GM21360 (cell line): ENCODE data around the gene CHMP3.
"Not testable (repeated sequence)": the region's sequence is repeated elsewhere in the genome, so short reads cannot be mapped to it uniquely, and the experiment has no call there.

Experiments
- ATAC-seq: cut with Tn5 transposase; IDR thresholded peaks from one replicate; pipeline ENCODE4 v1.9.1; 2021; ENCODE audit warnings: mild to moderate bottlenecking, moderate library complexity; ENCODE audit not compliant: unreplicated experiment

Gene CHMP3

DNA sequence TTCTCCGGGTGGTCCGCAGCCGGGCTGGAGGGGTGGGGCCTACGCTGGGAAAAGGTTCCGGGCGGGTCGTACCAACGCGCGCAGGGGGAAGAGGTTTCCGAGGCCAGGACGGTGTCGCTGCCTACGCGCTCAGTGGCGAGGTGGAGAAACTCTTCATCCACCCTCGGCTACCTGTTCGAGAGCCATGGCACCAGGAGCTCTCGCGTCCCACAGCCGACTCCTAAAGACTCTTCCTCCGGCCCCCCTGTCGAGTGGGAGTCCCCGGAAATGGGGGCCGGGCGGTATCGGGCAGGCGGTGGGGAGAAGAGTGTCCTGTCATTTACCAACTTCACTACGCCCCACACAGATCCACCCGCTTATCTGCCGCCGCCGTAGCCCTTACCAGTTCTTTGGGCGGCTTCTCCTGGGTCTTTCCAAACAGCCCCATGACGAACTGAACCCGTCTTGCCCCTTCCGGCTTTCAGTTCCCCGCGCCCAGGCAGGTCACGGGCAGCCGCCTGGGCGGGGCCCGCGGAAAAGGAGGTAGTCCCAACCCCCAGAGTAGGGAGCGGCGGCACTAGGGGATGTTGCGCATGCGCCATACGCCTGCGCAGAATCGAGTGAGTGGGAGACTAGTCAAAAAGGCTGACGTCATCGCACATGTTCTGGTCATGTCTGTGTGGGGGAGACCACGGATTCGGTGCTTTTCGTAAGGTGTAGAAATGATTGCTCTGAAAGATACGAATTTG, at the start of gene CHMP3:
Gene CHMP3 (minus strand): TSS at position 522 of the 728 bp plus-strand sequence. CDS start 95 bp downstream, at position 427.
- ATAC-seq: peak; percentile 85

DNA sequence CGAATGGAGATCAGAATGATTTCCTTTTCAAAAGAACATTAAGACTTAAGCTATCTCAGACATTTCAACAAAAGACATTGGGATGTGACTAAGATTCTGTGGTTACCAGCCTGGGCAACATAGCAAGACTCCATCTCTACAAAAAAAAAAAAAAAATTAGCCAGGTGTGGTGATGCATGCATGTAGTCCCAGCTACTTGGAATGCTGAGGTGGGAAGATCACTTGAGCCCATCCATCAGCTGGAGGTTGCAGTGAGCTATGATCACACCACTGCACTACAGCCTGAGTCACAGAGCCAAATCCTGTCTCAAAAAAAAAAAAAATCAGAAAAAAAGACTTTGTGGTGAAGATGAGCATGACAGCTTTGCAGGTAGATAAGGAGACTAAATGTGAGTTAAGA, 47.6 kb upstream of the CHMP3 start:
- ATAC-seq: no peak

DNA sequence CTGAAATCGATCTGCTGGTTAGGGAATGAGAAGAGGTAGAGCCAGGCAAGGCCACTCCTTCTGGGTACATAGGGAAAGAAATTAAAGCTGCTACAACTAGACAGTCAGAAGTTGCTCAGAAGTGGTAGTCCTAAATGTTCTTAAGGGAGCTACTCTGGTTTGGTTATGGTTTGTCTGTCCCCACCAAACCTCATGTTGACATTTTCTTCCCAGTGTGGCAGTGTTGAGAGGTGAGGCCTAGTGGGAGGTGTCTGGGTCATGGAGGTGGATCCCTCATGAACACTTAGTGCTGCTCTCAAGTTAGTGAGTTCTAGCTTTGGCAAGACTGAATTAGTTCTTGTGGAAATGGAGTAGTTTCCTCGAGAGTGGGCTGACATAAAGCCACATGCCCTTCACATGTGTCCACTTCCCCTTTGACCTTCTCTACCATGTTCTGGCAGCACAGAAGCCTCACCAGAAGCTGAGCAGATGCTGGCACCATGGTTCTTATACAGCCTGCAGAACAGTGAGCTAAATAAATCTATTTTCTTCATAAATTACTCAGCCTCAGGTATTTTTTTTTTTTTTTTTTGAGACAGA, 45.7 kb upstream of the CHMP3 start:
- no peak for ATAC-seq

- ATAC-seq: no peak
Observed at GRCh38 chr2:86603905-86604304, 40.7 kb upstream of the CHMP3 start.

DNA sequence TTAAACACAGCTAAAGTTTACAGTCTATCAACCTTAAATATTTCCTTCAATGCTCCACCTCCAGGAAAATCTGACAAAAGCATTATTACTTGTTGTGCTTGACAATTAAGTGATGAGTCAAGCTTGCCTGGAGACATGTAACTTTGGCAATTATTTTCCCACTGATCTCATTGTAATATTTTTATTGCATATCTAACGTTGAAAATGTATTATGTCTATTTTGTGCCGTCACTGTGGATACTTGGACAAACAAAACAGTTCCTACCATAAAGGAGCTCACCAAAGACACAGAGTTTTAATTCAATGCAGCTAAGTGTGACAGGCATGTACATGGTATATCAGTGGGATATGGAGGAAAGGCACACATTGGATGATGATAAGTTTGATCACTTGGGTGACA, 35.7 kb upstream of the CHMP3 start:
- no peak for ATAC-seq

- ATAC-seq: no peak
Observed at GRCh38 chr2:86596118-86596517, 32.9 kb upstream of the CHMP3 start.

- ATAC-seq: no peak
Observed at GRCh38 chr2:86593266-86593665, 30.0 kb upstream of the CHMP3 start.

GRCh38 chr2:86592547-86593230, 29.4 kb upstream of the CHMP3 start:
- no peak for ATAC-seq

DNA sequence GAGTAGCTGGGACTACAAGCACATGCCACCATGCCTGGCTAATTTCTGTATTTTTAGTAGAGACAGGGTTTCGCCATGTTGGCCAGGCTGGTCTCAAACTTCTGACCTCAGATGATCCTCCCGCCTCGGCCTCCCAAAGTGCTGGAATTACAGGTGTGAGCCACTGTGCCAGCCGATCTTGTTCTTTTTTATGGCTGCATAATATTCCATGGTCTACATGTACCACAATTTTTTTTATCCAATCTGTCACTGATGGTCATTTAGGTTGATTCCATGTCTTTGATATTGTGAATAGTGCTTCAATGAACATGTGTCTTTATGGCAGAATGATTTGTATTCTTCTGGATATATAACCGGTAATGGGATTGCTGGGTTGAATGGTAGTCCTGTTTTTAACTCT, 26.5 kb upstream of the CHMP3 start:
- ATAC-seq: not testable (repeated sequence)

DNA sequence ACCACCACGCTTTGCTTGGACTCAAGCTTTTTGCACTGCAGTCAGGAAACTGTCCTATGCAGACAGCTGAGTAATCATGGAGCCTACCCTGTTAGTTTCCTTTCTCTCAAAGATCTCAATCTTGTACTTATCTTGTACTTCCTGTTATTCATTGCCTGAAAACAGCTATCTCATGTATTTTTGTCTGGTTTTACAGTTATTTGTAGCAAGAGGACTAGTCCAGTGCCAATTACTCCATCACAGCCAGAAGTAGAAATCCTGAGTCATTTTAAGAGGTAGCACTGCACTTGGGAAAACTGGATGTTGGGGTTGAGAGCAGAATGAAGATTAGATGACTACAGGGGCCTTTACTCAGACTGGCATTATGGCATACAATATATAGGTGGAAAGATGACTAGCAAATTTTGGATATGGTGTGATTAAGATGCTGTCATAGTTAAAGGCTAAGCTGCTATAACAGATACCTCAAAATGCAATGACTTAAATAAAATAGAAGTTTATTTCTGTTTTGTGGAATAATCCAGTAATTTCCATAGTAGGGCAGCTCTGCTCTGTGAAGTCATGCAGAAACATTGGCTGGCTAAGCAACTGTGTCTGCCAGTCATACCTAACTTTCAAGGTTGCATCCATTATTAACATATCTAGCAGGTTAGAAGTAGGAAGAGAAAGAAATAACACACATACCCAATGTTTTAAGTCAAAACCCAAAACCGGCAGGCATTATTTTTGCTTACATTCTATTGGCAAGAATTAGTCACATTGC, 21.1 kb upstream of the CHMP3 start:
- no peak for ATAC-seq

DNA sequence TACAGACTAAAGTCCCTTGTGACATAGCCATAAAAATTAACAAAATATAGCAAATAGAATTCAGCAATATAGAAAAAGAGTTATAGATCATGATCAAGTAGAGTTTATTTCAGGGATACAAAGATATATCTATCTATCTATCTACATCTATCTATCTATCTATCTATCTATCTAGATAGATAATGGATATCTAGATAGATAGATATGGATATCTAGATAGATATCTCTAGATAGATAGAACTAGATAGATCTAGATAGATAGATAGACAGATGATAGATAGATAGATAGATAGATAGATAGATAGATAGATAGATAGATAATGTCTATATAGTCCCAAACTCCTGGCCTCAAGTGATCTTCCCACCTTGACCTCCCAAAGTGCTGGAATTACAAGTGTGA, 17.3 kb upstream of the CHMP3 start:
- ATAC-seq: no peak

DNA sequence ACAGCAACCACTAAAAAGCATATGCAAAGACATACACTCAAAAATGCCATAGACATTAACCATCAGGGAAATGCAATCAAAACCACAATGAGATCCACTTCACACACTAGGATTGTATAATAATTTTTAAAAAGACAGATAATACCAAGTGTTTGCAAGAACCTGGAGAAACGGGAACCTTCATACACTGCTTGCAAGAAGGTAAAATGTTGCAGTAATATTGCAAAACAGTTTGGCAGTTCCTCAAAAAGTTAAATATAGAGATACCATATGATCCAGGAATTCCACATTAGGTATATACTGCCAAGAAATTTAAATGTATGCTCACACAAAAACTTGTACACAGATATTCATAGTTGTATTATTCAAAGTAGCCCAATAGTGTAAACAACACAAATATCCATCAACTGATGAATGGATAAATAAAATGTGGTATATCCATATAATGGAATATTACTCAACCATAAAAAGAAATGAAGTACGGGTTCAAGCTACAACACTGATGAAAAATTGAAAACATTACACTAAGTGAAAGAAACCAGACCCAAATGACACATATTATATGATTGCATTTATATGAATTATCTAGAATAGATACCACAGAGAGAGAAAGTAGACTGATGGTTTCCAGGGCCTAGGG, 14.7 kb upstream of the CHMP3 start:
- ATAC-seq: no peak

DNA sequence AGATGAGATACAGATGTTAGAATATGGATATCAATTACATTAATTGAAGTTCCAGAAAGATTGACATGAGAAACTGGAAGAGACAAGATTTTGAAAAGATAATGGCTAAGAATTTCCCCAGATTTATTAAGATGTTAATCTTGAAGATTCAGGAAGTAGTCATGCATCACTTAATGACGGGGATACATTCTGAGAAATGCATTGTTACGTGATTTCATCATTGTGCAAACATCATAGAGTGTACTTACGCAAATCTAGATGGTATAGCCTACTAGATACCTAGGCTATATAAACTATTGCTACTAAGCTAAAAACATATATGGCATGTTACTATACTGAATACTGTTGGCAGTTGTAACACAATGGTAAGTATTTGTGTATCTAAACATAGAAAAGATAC, 6.8 kb upstream of the CHMP3 start:
- no peak for ATAC-seq

- no peak for ATAC-seq
Observed at GRCh38 chr2:86566821-86567190, 3.6 kb upstream of the CHMP3 start.

GRCh38 chr2:86566158-86566820, 3.0 kb upstream of the CHMP3 start:
- ATAC-seq: no peak

DNA sequence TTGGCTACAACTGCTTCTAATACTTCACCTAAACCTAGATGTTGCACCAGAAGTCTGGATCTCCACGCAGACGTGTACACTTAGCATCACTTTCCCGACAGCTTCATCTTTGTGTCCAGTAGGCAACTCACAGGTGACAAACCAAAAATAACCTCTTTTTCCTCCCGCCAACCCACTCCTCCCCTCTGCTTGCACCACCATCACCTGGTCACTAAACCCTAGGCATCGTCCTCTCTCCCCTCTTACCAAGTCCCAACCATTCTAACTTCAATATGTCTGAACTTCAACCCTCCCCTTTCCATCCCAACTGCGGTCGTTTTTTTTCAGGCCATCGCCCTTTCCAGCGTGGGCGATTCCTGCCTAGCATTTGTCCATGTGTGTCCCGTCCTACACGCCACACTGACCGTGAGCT, 413 bp upstream of the CHMP3 start:
- ATAC-seq: no peak

DNA sequence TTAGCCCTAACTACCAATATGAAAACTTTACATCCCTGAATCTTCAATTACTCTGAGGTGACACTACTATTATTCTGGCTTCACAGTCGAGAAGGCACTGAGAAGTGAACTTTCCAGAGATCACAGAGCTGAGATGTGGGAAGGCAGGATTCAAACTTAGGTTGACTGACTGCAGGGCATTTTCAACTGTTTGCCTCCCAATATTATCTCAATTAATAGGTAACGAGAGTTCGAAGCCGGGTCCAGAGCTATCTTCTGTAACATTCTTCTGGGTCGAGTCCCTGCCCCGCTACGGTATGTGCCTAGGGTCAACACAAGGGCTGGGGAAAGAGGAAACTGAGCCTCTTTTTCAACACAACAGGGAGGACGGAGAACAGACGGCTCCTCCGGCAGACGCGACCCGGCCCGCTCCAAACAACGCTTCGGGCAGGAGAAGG, 740 bp downstream of the CHMP3 start:
- ATAC-seq: no peak

DNA sequence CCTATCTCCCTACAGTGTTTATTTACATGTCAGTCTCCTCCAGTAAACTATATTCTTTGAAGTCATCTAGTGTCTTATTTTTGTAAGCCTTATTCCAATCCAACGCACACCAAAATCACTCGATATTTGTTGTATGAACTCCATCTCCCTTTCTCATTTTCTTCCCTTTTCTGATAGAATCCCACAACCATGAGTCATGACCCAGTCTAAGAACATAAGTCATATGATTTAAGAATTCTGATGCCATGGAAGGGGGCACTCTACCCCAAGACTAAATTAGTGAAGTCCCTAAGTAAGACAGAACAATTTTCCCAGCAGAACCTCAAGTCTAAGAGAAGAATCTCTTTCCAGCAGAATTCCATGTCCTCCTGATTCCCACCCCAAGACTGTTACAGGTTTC, 5.4 kb downstream of the CHMP3 start:
- ATAC-seq: no peak

- no peak for ATAC-seq
Observed at GRCh38 chr2:86556508-86556907, 6.7 kb downstream of the CHMP3 start.

DNA sequence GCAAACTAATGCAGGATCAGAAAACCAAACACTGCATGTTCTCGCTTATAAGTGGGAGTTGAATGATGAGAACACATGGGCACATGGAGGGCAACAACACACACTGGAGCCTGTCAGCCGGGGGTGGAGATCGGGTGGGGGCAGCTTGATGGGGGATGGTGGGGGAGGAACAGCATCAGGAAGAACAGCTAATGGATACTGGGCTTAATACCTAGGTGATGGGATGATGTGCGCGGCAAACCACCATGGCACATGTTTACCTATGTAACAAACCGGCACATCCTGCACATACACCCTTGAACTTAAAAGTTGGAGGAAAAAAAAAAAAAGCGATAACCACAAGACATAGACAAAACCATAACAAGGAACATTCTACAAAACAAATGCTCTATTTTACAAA, 10.4 kb downstream of the CHMP3 start:
- no peak for ATAC-seq
